Measurements from ENCODE around the gene KIF6. TPM values are rescaled to one million over a fixed set of nuclear protein-coding genes. Genes with fewer than 3 reads are reported as not detected.

Gene KIF6
- total RNA-seq, 4 donors from 2014 or later = under 0.01 to 0.34 (median 0.19) TPM; not detected in 1

DNA sequence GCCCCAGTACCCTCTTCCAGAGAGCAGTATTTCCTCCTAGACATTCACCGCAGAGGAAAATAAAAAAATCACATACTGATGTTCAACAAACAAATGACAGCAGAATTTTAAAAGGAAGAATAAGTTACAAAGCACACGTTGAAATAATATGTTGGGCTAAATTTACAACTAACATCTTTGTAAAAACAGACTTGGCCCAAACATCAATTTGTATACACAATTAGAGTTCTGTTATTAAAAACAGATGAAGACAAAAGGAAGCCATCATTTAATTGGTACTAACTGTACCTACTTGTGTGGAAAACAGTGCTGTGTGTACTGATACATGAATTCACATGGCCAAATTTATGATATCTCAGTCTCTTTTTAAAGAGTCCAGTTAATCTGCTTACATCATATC is 46.3 kb downstream of the KIF6 start:
- TF ChIP-seq, protein P1, sequence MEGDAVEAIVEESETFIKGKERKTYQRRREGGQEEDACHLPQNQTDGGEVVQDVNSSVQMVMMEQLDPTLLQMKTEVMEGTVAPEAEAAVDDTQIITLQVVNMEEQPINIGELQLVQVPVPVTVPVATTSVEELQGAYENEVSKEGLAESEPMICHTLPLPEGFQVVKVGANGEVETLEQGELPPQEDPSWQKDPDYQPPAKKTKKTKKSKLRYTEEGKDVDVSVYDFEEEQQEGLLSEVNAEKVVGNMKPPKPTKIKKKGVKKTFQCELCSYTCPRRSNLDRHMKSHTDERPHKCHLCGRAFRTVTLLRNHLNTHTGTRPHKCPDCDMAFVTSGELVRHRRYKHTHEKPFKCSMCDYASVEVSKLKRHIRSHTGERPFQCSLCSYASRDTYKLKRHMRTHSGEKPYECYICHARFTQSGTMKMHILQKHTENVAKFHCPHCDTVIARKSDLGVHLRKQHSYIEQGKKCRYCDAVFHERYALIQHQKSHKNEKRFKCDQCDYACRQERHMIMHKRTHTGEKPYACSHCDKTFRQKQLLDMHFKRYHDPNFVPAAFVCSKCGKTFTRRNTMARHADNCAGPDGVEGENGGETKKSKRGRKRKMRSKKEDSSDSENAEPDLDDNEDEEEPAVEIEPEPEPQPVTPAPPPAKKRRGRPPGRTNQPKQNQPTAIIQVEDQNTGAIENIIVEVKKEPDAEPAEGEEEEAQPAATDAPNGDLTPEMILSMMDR (IDR thresholded peaks at IDR 0.05; ENCODE audit: low read depth) = no peak

GRCh38 chr6:39670519-39670918 is 54.7 kb downstream of the KIF6 start:
- TF ChIP-seq, protein P1 (IDR thresholded peaks at IDR 0.05; ENCODE audit: low read depth) = no peak

DNA sequence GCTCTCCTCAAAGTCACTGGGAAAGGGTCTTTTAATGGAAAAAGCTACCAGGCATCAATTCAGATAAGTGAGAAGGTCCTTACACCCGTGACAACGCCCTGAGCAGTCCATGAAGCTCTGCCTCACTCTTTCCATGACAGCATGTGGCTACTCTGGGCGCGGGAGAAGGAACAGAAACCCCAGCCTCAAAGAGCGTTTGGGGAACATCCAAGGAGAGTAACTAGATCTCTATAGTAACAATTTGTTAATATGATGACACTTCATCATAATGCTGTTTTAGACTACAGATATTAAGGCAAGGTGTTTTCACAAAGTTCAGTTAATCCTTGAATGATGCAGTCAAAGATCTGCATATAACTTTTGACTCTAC is 55.2 kb downstream of the KIF6 start:
- TF ChIP-seq, protein P1 (IDR thresholded peaks at IDR 0.05; ENCODE audit: low read depth) = no peak

- TF ChIP-seq, protein P1 (IDR thresholded peaks at IDR 0.05; ENCODE audit: low read depth) = no peak
Observed at GRCh38 chr6:39669207-39669972, 55.8 kb downstream of the KIF6 start.

DNA sequence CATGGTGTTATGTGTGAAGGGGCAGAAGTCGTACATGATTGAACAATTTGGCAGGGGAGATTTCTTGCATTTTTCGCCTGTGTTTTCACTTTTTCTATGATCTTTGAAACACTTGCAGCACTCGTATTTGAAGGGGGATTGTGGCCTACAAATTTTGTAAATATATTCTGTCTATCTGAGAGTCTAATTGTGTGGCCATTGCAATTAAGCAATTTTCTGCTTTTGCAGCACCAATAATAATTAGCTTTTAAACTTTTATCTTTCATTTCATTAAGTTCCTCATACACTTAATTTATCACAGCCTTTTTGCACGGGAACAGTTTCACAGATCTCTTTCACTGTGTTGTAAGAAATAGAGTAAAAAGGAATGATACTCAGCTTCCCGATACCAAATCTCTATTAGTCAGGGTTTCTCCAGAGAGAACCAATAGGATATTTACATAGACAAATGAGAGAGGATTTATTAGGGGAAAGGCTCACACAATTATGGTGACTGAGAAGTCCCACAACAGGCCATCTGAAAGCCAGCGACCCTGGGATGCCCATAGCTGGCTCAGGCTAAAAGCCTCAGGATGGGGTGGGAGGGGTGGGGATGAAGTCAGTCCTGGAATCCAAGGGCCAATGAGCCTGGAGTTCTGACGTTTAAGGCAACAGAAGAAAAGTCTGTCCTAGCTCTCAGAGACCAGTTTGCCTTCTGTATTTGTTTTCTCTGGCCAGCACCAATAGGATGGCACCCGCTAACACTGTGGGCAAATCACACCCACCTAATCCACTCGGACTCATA is 58.3 kb downstream of the KIF6 start:
- TF ChIP-seq, protein P1 (IDR thresholded peaks at IDR 0.05; ENCODE audit: low read depth) = no peak

DNA sequence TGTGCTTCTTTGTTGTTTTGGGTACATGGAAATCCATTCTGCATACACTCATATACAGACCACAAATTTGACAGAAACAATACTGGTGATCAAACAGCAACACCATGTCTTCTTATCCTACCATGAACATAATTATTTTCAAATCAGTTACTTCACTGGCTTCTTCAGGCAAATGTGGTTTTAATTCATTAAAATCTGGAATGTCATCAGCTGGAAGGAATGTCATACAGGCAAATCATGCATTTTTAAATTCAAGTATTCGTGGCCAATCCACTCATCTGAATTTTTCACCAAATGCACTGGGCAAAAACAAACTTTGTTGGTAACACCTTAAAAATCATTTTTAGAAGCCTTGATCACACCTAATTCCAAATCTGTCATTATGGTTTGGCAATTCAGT is 59.3 kb downstream of the KIF6 start:
- TF ChIP-seq, protein P1 (IDR thresholded peaks at IDR 0.05; ENCODE audit: low read depth) = no peak

GRCh38 chr6:39664173-39664572 is 61.0 kb downstream of the KIF6 start:
- TF ChIP-seq, protein P1 (IDR thresholded peaks at IDR 0.05; ENCODE audit: low read depth) = no peak
